Adrenal gland (tissue), 5 donors: ENCODE data around the gene AREG.

ENCODE experiments used
- POLR2A ChIP-seq, 2 donors: fragments of 450-650 bp; IDR thresholded peaks; one replicate each; pipeline ENCODE4 v1.6.1; 2017; ENCODE audit warnings: antibody characterized with exemption in 2 of 2, mild to moderate bottlenecking in 2 of 2, moderate library complexity in 1 of 2
- TF ChIP-seq, protein P1 (sequence below), 6 experiments: fragments of 450-650 bp in 4 of 6; fragments of 200-600 bp in 2 of 6; sonication (generic) in 1 of 6; IDR thresholded peaks; 1 replicate in 5 of 6; 2 replicates in 1 of 6; pipeline versions ENCODE4 v1.5.1 to v1.8.0; 2016 to 2021; ENCODE audit warnings: antibody characterized with exemption in 6 of 6, mild to moderate bottlenecking in 2 of 6, moderate library complexity in 1 of 6
- donor health status: DM: no; HTN: no; CAD: no.

DNA sequence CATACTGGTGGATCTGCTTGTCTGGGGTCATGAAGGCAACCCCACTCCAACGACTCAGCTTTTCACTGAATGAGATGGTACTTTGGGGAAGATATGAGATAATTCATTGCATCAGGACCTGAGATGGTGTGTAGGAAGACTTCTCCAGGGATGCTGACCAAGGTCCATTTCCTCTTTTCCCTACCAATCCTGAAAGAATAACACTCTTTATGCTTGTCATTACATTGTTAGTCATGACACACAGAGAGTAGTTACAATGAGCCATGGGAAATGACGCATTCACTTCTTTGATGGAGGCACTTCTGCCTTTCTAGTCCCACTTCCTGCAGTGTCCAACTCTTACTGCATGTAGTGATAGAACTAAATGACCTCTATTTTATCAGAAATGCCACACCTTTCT lies 58.6 kb downstream of the AREG start:
- TF ChIP-seq, protein P1, sequence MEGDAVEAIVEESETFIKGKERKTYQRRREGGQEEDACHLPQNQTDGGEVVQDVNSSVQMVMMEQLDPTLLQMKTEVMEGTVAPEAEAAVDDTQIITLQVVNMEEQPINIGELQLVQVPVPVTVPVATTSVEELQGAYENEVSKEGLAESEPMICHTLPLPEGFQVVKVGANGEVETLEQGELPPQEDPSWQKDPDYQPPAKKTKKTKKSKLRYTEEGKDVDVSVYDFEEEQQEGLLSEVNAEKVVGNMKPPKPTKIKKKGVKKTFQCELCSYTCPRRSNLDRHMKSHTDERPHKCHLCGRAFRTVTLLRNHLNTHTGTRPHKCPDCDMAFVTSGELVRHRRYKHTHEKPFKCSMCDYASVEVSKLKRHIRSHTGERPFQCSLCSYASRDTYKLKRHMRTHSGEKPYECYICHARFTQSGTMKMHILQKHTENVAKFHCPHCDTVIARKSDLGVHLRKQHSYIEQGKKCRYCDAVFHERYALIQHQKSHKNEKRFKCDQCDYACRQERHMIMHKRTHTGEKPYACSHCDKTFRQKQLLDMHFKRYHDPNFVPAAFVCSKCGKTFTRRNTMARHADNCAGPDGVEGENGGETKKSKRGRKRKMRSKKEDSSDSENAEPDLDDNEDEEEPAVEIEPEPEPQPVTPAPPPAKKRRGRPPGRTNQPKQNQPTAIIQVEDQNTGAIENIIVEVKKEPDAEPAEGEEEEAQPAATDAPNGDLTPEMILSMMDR (IDR thresholded peaks at IDR 0.05) = no peak
- TF ChIP-seq POLR2A (IDR thresholded peaks at IDR 0.05) = no peak
